ENCODE results near the gene KEAP1.
A peak's percentile ranks its signal among the peaks of the same experiment; 100 is the strongest.

DNA sequence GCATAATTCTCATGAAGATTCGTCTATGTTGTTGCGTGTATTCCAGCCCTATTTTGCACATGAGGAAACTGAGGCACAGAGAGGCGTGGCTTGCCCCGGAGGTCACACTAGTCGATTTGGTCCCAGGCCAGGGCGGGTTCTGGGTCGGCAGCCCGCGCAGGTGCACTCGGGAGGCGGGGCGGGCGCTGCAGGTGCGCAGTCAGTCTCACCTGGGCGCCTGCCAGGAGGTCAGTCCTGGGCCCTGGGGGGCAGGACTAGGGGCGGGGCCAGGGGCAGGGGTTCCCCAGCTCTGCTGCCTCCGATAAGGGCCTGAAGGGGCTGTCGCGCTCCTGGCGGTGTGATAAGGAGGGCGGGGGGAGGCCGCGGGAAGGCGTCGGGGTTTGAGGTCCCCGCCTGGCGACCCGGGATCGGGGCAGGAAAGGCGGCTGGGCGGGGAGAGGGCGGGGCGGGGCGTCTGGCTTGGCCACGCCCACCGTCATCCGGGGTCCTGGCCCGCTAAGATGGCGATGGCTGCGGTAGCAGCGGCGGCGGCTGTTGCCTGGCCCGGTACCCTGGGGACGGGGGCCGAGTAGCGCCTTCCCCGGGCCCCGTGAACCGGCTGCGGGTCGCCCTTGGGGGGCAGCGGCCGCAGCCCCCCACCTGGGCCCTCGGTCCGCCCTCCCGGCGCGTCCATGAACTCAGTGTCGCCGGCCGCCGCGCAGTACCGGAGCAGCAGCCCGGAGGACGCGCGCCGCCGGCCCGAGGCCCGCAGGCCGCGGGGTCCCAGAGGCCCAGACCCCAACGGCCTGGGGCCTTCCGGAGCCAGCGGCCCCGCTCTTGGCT is 40.5 kb upstream of the KEAP1 start, which contains the start of gene ATG4D:
- TF ChIP-seq, protein P1, sequence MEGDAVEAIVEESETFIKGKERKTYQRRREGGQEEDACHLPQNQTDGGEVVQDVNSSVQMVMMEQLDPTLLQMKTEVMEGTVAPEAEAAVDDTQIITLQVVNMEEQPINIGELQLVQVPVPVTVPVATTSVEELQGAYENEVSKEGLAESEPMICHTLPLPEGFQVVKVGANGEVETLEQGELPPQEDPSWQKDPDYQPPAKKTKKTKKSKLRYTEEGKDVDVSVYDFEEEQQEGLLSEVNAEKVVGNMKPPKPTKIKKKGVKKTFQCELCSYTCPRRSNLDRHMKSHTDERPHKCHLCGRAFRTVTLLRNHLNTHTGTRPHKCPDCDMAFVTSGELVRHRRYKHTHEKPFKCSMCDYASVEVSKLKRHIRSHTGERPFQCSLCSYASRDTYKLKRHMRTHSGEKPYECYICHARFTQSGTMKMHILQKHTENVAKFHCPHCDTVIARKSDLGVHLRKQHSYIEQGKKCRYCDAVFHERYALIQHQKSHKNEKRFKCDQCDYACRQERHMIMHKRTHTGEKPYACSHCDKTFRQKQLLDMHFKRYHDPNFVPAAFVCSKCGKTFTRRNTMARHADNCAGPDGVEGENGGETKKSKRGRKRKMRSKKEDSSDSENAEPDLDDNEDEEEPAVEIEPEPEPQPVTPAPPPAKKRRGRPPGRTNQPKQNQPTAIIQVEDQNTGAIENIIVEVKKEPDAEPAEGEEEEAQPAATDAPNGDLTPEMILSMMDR (CRISPR knock-in tag; IDR thresholded peaks at IDR 0.05), result no peak
- TF ChIP-seq, protein P2, sequence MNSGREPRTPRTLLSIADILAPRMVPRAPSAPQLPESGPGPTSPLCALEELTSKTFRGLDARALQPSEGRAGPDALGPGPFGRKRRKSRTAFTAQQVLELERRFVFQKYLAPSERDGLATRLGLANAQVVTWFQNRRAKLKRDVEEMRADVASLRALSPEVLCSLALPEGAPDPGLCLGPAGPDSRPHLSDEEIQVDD (CRISPR knock-in tag; IDR thresholded peaks at IDR 0.05; ENCODE audit: borderline replicate concordance), result 0 out of 2 replicates have a peak, but pooled peaks have one; percentile 40
- TF ChIP-seq ZGPAT (CRISPR knock-in tag; IDR thresholded peaks at IDR 0.05) (no peak), SIN3A (IDR thresholded peaks at IDR 0.05; ENCODE audit: borderline replicate concordance, low read depth, low read length) (peak; percentile 34; the same call in 1 of the 2 replicates), CBFB (CRISPR knock-in tag; IDR thresholded peaks at IDR 0.05) (no peak), FOXM1 (CRISPR knock-in tag; IDR thresholded peaks at IDR 0.05) (no peak), JUN (CRISPR knock-in tag; IDR thresholded peaks at IDR 0.05) (no peak), ETS1 (CRISPR knock-in tag; IDR thresholded peaks at IDR 0.05) (no peak)

All from HepG2 (cell line).